IMR-90 (cell line): ENCODE results near the gene MFSD6. TPM values are rescaled to one million over a fixed set of nuclear protein-coding genes. Genes with fewer than 3 reads are reported as not detected.

Source experiments
- ATAC-seq: fragments of 200-7000 bp; cut with Tn5 transposase; 2 replicates; pipeline ENCODE4 v1.9.1; 2020; ENCODE audit warnings: low read depth, mild to moderate bottlenecking, moderate library complexity
- BruUV-seq: library from RNA; stranded (reverse); fragments of 400-500 nt; replicated peaks from 2 replicates; lab custom pipeline; 2021; lab: Mats Ljungman, UMichigan
- CTCF ChIA-PET: fragments of 300-600 bp; formaldehyde crosslinking; extraction: SDS; loops from one replicate; lab custom pipeline; 2021; ENCODE audit warnings: antibody characterized with exemption; lab: Yijun Ruan, JAX
- POLR2A ChIA-PET: fragments of 300-600 bp; sonication (Branson Sonifier 250); formaldehyde crosslinking; loops from one replicate; lab custom pipeline; 2022; ENCODE audit warnings: antibody characterized with exemption; ENCODE audit not compliant: unreplicated experiment; lab: Charles Lee
- DNase-seq: peaks from one replicate; pipeline ENCODE4 v3.0.0; 2013
- H2AFZ ChIP-seq: replicated peaks from 2 replicates; pipeline ENCODE3; 2013; ENCODE audit warnings: low read length, mild to moderate bottlenecking; ENCODE audit not compliant: poor library complexity
- H2AK5ac ChIP-seq: 2 replicates; pipeline ENCODE4 v1.6.1; 2013; ENCODE audit warnings: low read depth, low read length, inconsistent platforms
- H2AK9ac ChIP-seq: replicated peaks from 2 replicates; pipeline ENCODE3; 2013; ENCODE audit warnings: mild to moderate bottlenecking, low read depth, low read length, moderate library complexity; ENCODE audit not compliant: poor library complexity
- H2BK120ac ChIP-seq: 2 replicates; pipeline ENCODE4 v1.6.1; 2013; ENCODE audit warnings: low read depth, low read length, inconsistent platforms
- H2BK15ac ChIP-seq: 3 replicates; pipeline ENCODE4 v1.6.1; 2013; ENCODE audit warnings: low read depth, low read length, inconsistent platforms
- H2BK20ac ChIP-seq: 2 replicates; pipeline ENCODE4 v1.6.1; 2013; ENCODE audit warnings: low read depth, mild to moderate bottlenecking, inconsistent platforms, low read length, moderate library complexity
- H2BK5ac ChIP-seq: 2 replicates; pipeline ENCODE4 v1.6.1; 2013; ENCODE audit warnings: mild to moderate bottlenecking, low read depth, low read length, inconsistent platforms; ENCODE audit not compliant: poor library complexity, severe bottlenecking
- H3K14ac ChIP-seq: replicated peaks from 2 replicates; pipeline ENCODE4 v1.6.1; 2013; ENCODE audit warnings: low read depth, low read length, inconsistent platforms
- H3K18ac ChIP-seq: 2 replicates; pipeline ENCODE4 v1.6.1; 2013; ENCODE audit warnings: low read depth, low read length, control low read depth
- H3K23ac ChIP-seq: 2 replicates; pipeline ENCODE4 v1.6.1; 2013; ENCODE audit warnings: low read depth, low read length, inconsistent platforms
- H3K27ac ChIP-seq: 2 replicates; pipeline ENCODE4 v1.5.1; 2013; ENCODE audit warnings: mild to moderate bottlenecking, control low read depth, low read length; ENCODE audit not compliant: insufficient read depth
- H3K27me3 ChIP-seq: 2 replicates; pipeline ENCODE4 v1.6.1; 2013; ENCODE audit warnings: low read length; ENCODE audit not compliant: control insufficient read depth, insufficient read depth
- H3K36me3 ChIP-seq: 2 replicates; pipeline ENCODE4 v1.6.1; 2013; ENCODE audit warnings: low read length, mixed read lengths; ENCODE audit not compliant: control insufficient read depth, insufficient read depth
- H3K4ac ChIP-seq: 2 replicates; pipeline ENCODE4 v1.6.1; 2013; ENCODE audit warnings: low read depth, low read length, inconsistent platforms
- H3K4me1 ChIP-seq: 2 replicates; pipeline ENCODE4 v1.6.1; 2013; ENCODE audit warnings: low read length, mixed read lengths; ENCODE audit not compliant: control insufficient read depth, insufficient read depth
- H3K4me2 ChIP-seq: 2 replicates; pipeline ENCODE4 v1.6.1; 2013; ENCODE audit warnings: low read depth, mild to moderate bottlenecking, control low read depth, low read length, moderate library complexity
- H3K4me3 ChIP-seq: 2 replicates; pipeline ENCODE4 v1.5.1; 2013; ENCODE audit warnings: low read depth, mild to moderate bottlenecking, control low read depth, low read length, moderate library complexity; ENCODE audit not compliant: insufficient read depth
- H3K56ac ChIP-seq: 2 replicates; pipeline ENCODE4 v1.6.1; 2013; ENCODE audit warnings: low read length, inconsistent platforms; ENCODE audit not compliant: insufficient read depth; ENCODE audit errors: extremely low read depth
- H3K79me1 ChIP-seq, 2 experiments: 2 replicates each; pipeline ENCODE4 v1.6.1; 2013; ENCODE audit warnings: low read length in 2 of 2, inconsistent platforms in 1 of 2, low read depth in 1 of 2
- H3K9ac ChIP-seq: 2 replicates; pipeline ENCODE4 v1.6.1; 2013; ENCODE audit warnings: low read depth, low read length, control low read depth
- H3K9me1 ChIP-seq: 2 replicates; pipeline ENCODE4 v1.6.1; 2013; ENCODE audit warnings: low read length, inconsistent platforms; ENCODE audit not compliant: insufficient read depth
- H3K9me3 ChIP-seq: 2 replicates; pipeline ENCODE4 v1.6.1; 2013; ENCODE audit warnings: low read length; ENCODE audit not compliant: control insufficient read depth, insufficient read depth
- H4K20me1 ChIP-seq: 2 replicates; pipeline ENCODE4 v1.6.1; 2013; ENCODE audit warnings: low read length, inconsistent platforms; ENCODE audit not compliant: insufficient read depth
- H4K5ac ChIP-seq: 2 replicates; pipeline ENCODE4 v1.6.1; 2013; ENCODE audit warnings: mild to moderate bottlenecking, low read depth, low read length, control low read depth
- H4K8ac ChIP-seq, 2 experiments: 2 replicates each; pipeline ENCODE4 v1.6.1; 2013; ENCODE audit warnings: low read depth in 2 of 2, low read length in 2 of 2, control low read depth in 1 of 2, inconsistent platforms in 1 of 2
- H4K91ac ChIP-seq: 2 replicates; pipeline ENCODE4 v1.6.1; 2013; ENCODE audit warnings: low read depth, low read length, inconsistent platforms; ENCODE audit not compliant: insufficient read depth
- BHLHE40 ChIP-seq: fragments of 150-350 bp; IDR thresholded peaks from 2 replicates; pipeline ENCODE4 v1.6.1; 2016; ENCODE audit warnings: mild to moderate bottlenecking, low read depth, low read length
- CEBPB ChIP-seq: IDR thresholded peaks from 2 replicates; pipeline ENCODE4 v1.6.1; 2012; ENCODE audit warnings: low read depth, low read length, improper control_type of control experiment
- FOS ChIP-seq: fragments of 150-350 bp; IDR thresholded peaks from 2 replicates; pipeline ENCODE4 v1.6.1; 2016; ENCODE audit warnings: low read depth, low read length
- MAFK ChIP-seq: IDR thresholded peaks from 2 replicates; pipeline ENCODE4 v1.6.1; 2012; ENCODE audit warnings: low read depth, low read length, improper control_type of control experiment
- MXI1 ChIP-seq: IDR thresholded peaks from 2 replicates; pipeline ENCODE4 v1.6.1; 2012; ENCODE audit warnings: low read depth, mild to moderate bottlenecking, low read length, moderate library complexity, borderline replicate concordance
- NFE2L2 ChIP-seq: fragments of 150-350 bp; IDR thresholded peaks from 2 replicates; pipeline ENCODE4 v1.6.1; 2016; ENCODE audit warnings: low read depth, mild to moderate bottlenecking, low read length
- RCOR1 ChIP-seq: IDR thresholded peaks from 2 replicates; pipeline ENCODE4 v1.6.1; 2012; ENCODE audit warnings: mild to moderate bottlenecking, low read length, improper control_type of control experiment; ENCODE audit not compliant: insufficient replicate concordance
- RFX5 ChIP-seq: IDR thresholded peaks from 2 replicates; pipeline ENCODE4 v1.8.0; 2012; ENCODE audit warnings: low read depth, mild to moderate bottlenecking, low read length, moderate library complexity
- SMC3 ChIP-seq: fragments of 150-350 bp; IDR thresholded peaks from 2 replicates; pipeline ENCODE4 v1.6.1; 2016; ENCODE audit warnings: low read depth, mild to moderate bottlenecking, antibody characterized with exemption, low read length, moderate library complexity
- USF2 ChIP-seq: fragments of 150-350 bp; IDR thresholded peaks from 2 replicates; pipeline ENCODE4 v1.6.1; 2017; ENCODE audit warnings: mild to moderate bottlenecking, antibody characterized with exemption, low read length, low read depth
- WGBS, 2 experiments: methylation state at CpG; one replicate each; pipeline versions ENCODE4 v1.1.5 to v1.1.7; 2013; ENCODE audit warnings: missing lambda C conversion rate in 2 of 2; ENCODE audit not compliant: insufficient read length in 1 of 2; ENCODE audit errors: extremely low coverage in 2 of 2; 5-methylcytosine and 5-hydroxymethylcytosine counted together
- dilution Hi-C: fragments of 300-500 bp; cut with HindIII; formaldehyde crosslinking; loops from one replicate; pipeline ENCODE4 v1.14.3; 2018; ENCODE audit warnings: low sequenced_read_pairs; ENCODE audit not compliant: unreplicated experiment
- in situ Hi-C: fragments of 300-500 bp; cut with MboI; formaldehyde crosslinking; loops from 3 replicates; pipeline ENCODE4 v1.14.3; 2019; ENCODE audit warnings: low sequenced_read_pairs, inconsistent platforms, mixed read lengths
- intact Hi-C: fragments of 100-400 bp; cut with micrococcal nuclease; formaldehyde crosslinking; loops from 2 replicates; pipeline ENCODE4 v1.10.0; 2022
- polyA plus RNA-seq, 3 experiments: library from polyadenylated mRNA; depleted of rRNA; stranded (reverse); fragments of >200 nt; gene quantifications; 2 replicates each; pipeline ENCODE4 v1.2.3, GENCODE V29; 2012; ENCODE audit warnings: low replicate concordance in 1 of 3
- total RNA-seq: library from RNA; depleted of rRNA; stranded (reverse); fragments of >200 nt; gene quantifications from 2 replicates; pipeline ENCODE4 v1.2.3, GENCODE V29; 2012
- TF ChIP-seq, protein P1 (sequence below): conservative IDR thresholded peaks from 2 replicates; pipeline ENCODE4 v1.5.1; 2012; ENCODE audit warnings: mild to moderate bottlenecking, low read depth, low read length, improper control_type of control experiment

MFSD6 gene
- total and polyA plus RNA-seq, 2 of the 4 experiments (the other 2 are of a cell fraction) = 4.2 to 7.7 TPM

GRCh38 chr2:190505696-190506095 lies 97.5 kb downstream of the MFSD6 start:
- H2AFZ ChIP-seq = no peak overlapping the region
- peaks cover 9% of the 10 kb centered on the region for H3K9me1 ChIP-seq
- no peak overlapping the region for H3K4me2 ChIP-seq
- H3K79me1 ChIP-seq = 0 out of 4 replicates have a peak, but pooled peaks cover 0 to 2% of the 10 kb centered on the region in 2 experiments
- H3K36me3 ChIP-seq = peaks cover 1% of the 10 kb centered on the region; the same call in 1 of the 2 replicates
- no peak overlapping the region for H2AK9ac ChIP-seq
- no peak for DNase-seq
- no peak overlapping the region for H3K14ac ChIP-seq
- H3K4me3 ChIP-seq = no peak overlapping the region
- H3K18ac ChIP-seq = no peak overlapping the region
- H3K23ac ChIP-seq = no peak overlapping the region
- whole genome bisulfite sequencing, 2 experiments = no CpG with 5 or more reads among the region's 1 CpG
- H3K9me3 ChIP-seq = no peaks in the 10 kb centered on the region
- H3K27me3 ChIP-seq = no peaks in the 10 kb centered on the region
- ATAC-seq = no peak
- no peak overlapping the region for H2BK5ac ChIP-seq
- no peak overlapping the region for H3K56ac ChIP-seq
- in situ Hi-C loops = loop anchor here (5.0 to 10.0 kb wide), 2 partner anchors 91 to 413 kb away; no protein-coding TSS in a partner anchor
- no peak overlapping the region for H4K91ac ChIP-seq
- no peak overlapping the region for H4K8ac ChIP-seq
- no peak overlapping the region for H3K9ac ChIP-seq
- H3K27ac ChIP-seq = no peak overlapping the region
- no peak overlapping the region for H4K5ac ChIP-seq
- intact Hi-C loops = no loop called here
- no peak overlapping the region for H2BK120ac ChIP-seq
- TF ChIP-seq USF2 (no peak), MXI1 (no peak), MAFK (no peak), SMC3 (no peak), BHLHE40 (no peak), RFX5 (no peak), CEBPB (no peak), FOS (no peak), NFE2L2 (no peak), RCOR1 (no peak)
- TF ChIP-seq, protein P1, sequence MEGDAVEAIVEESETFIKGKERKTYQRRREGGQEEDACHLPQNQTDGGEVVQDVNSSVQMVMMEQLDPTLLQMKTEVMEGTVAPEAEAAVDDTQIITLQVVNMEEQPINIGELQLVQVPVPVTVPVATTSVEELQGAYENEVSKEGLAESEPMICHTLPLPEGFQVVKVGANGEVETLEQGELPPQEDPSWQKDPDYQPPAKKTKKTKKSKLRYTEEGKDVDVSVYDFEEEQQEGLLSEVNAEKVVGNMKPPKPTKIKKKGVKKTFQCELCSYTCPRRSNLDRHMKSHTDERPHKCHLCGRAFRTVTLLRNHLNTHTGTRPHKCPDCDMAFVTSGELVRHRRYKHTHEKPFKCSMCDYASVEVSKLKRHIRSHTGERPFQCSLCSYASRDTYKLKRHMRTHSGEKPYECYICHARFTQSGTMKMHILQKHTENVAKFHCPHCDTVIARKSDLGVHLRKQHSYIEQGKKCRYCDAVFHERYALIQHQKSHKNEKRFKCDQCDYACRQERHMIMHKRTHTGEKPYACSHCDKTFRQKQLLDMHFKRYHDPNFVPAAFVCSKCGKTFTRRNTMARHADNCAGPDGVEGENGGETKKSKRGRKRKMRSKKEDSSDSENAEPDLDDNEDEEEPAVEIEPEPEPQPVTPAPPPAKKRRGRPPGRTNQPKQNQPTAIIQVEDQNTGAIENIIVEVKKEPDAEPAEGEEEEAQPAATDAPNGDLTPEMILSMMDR = no peak
- no peak overlapping the region for H2BK20ac ChIP-seq
- dilution Hi-C loops = no loop called here
- no peak overlapping the region for H3K4ac ChIP-seq
- no TSS peak for BruUV-seq
- ChIA-PET POLR2A (interaction anchor here (0.6 kb wide), 1 partner anchor 28 kb away, joined by 3 read pairs; no protein-coding TSS in a partner anchor), CTCF (no interaction called here)
- no peak overlapping the region for H2AK5ac ChIP-seq
- H3K4me1 ChIP-seq = peaks cover 15% of the 10 kb centered on the region
- H4K20me1 ChIP-seq = no peaks in the 10 kb centered on the region
- H2BK15ac ChIP-seq = no peak overlapping the region
